Ovary (tissue), 3 donors: ENCODE results near the gene RC3H1.

Experiments
- CTCF ChIP-seq, 3 donors: fragments of 450-650 bp in 2 of 3; fragments of 200-600 bp in 1 of 3; IDR thresholded peaks; one replicate each; pipeline versions ENCODE4 v1.5.1 to v1.8.0; 2016 to 2022; ENCODE audit warnings: antibody characterized with exemption in 3 of 3, mild to moderate bottlenecking in 1 of 3
- EP300 ChIP-seq: sonication (generic); formaldehyde crosslinking; IDR thresholded peaks from one replicate; pipeline ENCODE4 v1.6.1; 2017; ENCODE audit warnings: antibody characterized with exemption
- donor health status: DM: no; HTN: no; CAD: no.

GRCh38 chr1:174028495-174028894 lies 6.3 kb upstream of the RC3H1 start:
- TF ChIP-seq CTCF (IDR thresholded peaks at IDR 0.05) (no peak), EP300 (no peak)
